H9 (cell line): ENCODE measurements around the gene RINL. TPM values are rescaled to one million over a fixed set of nuclear protein-coding genes. Genes with fewer than 3 reads are reported as not detected.

Experiments used
- DNase-seq: peaks from one replicate; pipeline ENCODE4 v3.0.0-alpha.2; 2017
- H2AFZ ChIP-seq: one replicate; pipeline ENCODE4 v1.6.1; 2013; ENCODE audit warnings: mild to moderate bottlenecking, low read length, control low read depth, moderate library complexity
- H2AK5ac ChIP-seq: 2 replicates; pipeline ENCODE4 v1.6.1; 2013; ENCODE audit warnings: low read length, control low read depth, mixed read lengths; ENCODE audit not compliant: insufficient read length
- H2BK120ac ChIP-seq: one replicate; pipeline ENCODE4 v1.6.1; 2013; ENCODE audit warnings: low read depth, mild to moderate bottlenecking, low read length, control low read depth, inconsistent platforms; ENCODE audit not compliant: poor library complexity, severe bottlenecking
- H2BK12ac ChIP-seq: 2 replicates; pipeline ENCODE4 v1.6.1; 2013; ENCODE audit warnings: low read length, control low read depth, mixed read lengths, low read depth; ENCODE audit not compliant: insufficient read length
- H2BK15ac ChIP-seq: 2 replicates; pipeline ENCODE4 v1.6.1; 2013; ENCODE audit warnings: low read depth, low read length, control low read depth
- H2BK20ac ChIP-seq: one replicate; pipeline ENCODE4 v1.6.1; 2013; ENCODE audit warnings: low read depth, mild to moderate bottlenecking, low read length, control low read depth, inconsistent platforms; ENCODE audit not compliant: poor library complexity, severe bottlenecking
- H2BK5ac ChIP-seq: 2 replicates; pipeline ENCODE4 v1.6.1; 2013; ENCODE audit warnings: low read length, control low read depth, mixed read lengths; ENCODE audit not compliant: insufficient read length
- H3K14ac ChIP-seq: 2 replicates; pipeline ENCODE4 v1.6.1; 2013; ENCODE audit warnings: low read length, control low read depth; ENCODE audit not compliant: insufficient read depth
- H3K18ac ChIP-seq: 2 replicates; pipeline ENCODE4 v1.6.1; 2013; ENCODE audit warnings: low read depth, mild to moderate bottlenecking, mixed read lengths, low read length, control low read depth; ENCODE audit not compliant: insufficient read length
- H3K23ac ChIP-seq: 2 replicates; pipeline ENCODE4 v1.6.1; 2013; ENCODE audit warnings: low read length, control low read depth, mixed read lengths, low read depth; ENCODE audit not compliant: insufficient read length
- H3K23me2 ChIP-seq: 2 replicates; pipeline ENCODE4 v1.6.1; 2013; ENCODE audit warnings: low read depth, mild to moderate bottlenecking, mixed read lengths, low read length, control low read depth; ENCODE audit not compliant: insufficient read length, poor library complexity, severe bottlenecking
- H3K27ac ChIP-seq: 2 replicates; pipeline ENCODE4 v1.5.1; 2013; ENCODE audit warnings: low read length, control low read depth, mixed read lengths, low read depth; ENCODE audit not compliant: insufficient read length
- H3K27me3 ChIP-seq: 2 replicates; pipeline ENCODE4 v1.6.1; 2013; ENCODE audit warnings: low read length, control low read depth, inconsistent platforms; ENCODE audit not compliant: insufficient read depth
- H3K4ac ChIP-seq: 2 replicates; pipeline ENCODE4 v1.6.1; 2013; ENCODE audit warnings: low read depth, mild to moderate bottlenecking, control low read depth, inconsistent platforms, low read length, moderate library complexity
- H3K4me1 ChIP-seq: 2 replicates; pipeline ENCODE4 v1.6.1; 2013; ENCODE audit warnings: low read length, control low read depth, inconsistent platforms; ENCODE audit not compliant: insufficient read depth
- H3K4me2 ChIP-seq: 2 replicates; pipeline ENCODE4 v1.6.1; 2013; ENCODE audit warnings: low read length, control low read depth, mixed read lengths; ENCODE audit not compliant: insufficient read length, insufficient read depth
- H3K56ac ChIP-seq: 2 replicates; pipeline ENCODE4 v1.6.1; 2013; ENCODE audit warnings: low read depth, mild to moderate bottlenecking, mixed read lengths, low read length, control low read depth; ENCODE audit not compliant: insufficient read length
- H3K79me1 ChIP-seq: 2 replicates; pipeline ENCODE4 v1.6.1; 2013; ENCODE audit warnings: low read depth, mild to moderate bottlenecking, moderate library complexity, low read length, control low read depth, inconsistent platforms; ENCODE audit not compliant: insufficient read depth, poor library complexity, severe bottlenecking
- H3K79me2 ChIP-seq: 2 replicates; pipeline ENCODE4 v1.6.1; 2013; ENCODE audit warnings: low read length, control low read depth, inconsistent platforms; ENCODE audit not compliant: insufficient read depth
- H3K9ac ChIP-seq: 2 replicates; pipeline ENCODE4 v1.6.1; 2013; ENCODE audit warnings: low read length, control low read depth, mixed read lengths; ENCODE audit not compliant: insufficient read length; ENCODE audit errors: extremely low read depth
- H3K9me3 ChIP-seq: one replicate; pipeline ENCODE4 v1.6.1; 2013; ENCODE audit warnings: low read depth, low read length, inconsistent platforms; ENCODE audit not compliant: control insufficient read depth
- H3T11ph ChIP-seq: one replicate; pipeline ENCODE4 v1.6.1; 2013; ENCODE audit warnings: mild to moderate bottlenecking, low read length, control low read depth, inconsistent platforms
- H4K20me1 ChIP-seq: one replicate; pipeline ENCODE4 v1.6.1; 2013; ENCODE audit not compliant: control insufficient read depth, insufficient read length, insufficient read depth
- H4K5ac ChIP-seq: 2 replicates; pipeline ENCODE4 v1.6.1; 2013; ENCODE audit warnings: low read depth, mild to moderate bottlenecking, mixed read lengths, low read length, control low read depth; ENCODE audit not compliant: insufficient read length
- H4K8ac ChIP-seq: replicated peaks from 2 replicates; pipeline ENCODE4 v1.6.1; 2013; ENCODE audit warnings: low read length, control low read depth, mixed read lengths, low read depth; ENCODE audit not compliant: insufficient read length
- H4K91ac ChIP-seq: 2 replicates; pipeline ENCODE4 v1.6.1; 2013; ENCODE audit warnings: low read depth, mild to moderate bottlenecking, moderate library complexity, mixed read lengths, low read length, control low read depth; ENCODE audit not compliant: insufficient read length
- H3K27ac Mint-ChIP-seq, 3 experiments: 2 replicates in 2 of 3; 3 replicates in 1 of 3; pipeline ENCODE4 v1.8.0; 2020 to 2021; ENCODE audit warnings: mixed read lengths in 3 of 3, mild to moderate bottlenecking in 1 of 3, moderate library complexity in 1 of 3
- H3K27me3 Mint-ChIP-seq: 2 replicates; pipeline ENCODE4 v1.8.0; 2021; ENCODE audit warnings: low read depth, mild to moderate bottlenecking, moderate library complexity, mixed read lengths
- H3K36me3 Mint-ChIP-seq, 3 experiments: 2 replicates in 2 of 3; 3 replicates in 1 of 3; pipeline ENCODE4 v1.8.0; 2020 to 2021; ENCODE audit warnings: low read depth in 3 of 3, mixed read lengths in 3 of 3; ENCODE audit not compliant: insufficient read depth in 1 of 3
- H3K4me1 Mint-ChIP-seq, 2 experiments: 2 replicates each; pipeline ENCODE4 v1.8.0; 2020; ENCODE audit warnings: mixed read lengths in 2 of 2
- H3K4me3 Mint-ChIP-seq, 2 experiments: 2 replicates in 1 of 2; 3 replicates in 1 of 2; pipeline ENCODE4 v1.8.0; 2020 to 2021; ENCODE audit warnings: mild to moderate bottlenecking in 2 of 2, mixed read lengths in 2 of 2, moderate library complexity in 1 of 2
- H3K9me3 Mint-ChIP-seq, 2 experiments: 2 replicates in 1 of 2; 3 replicates in 1 of 2; pipeline ENCODE4 v1.8.0; 2020; ENCODE audit warnings: mild to moderate bottlenecking in 2 of 2, mixed read lengths in 2 of 2, moderate library complexity in 1 of 2
- WGBS: extraction: QIAGEN DNeasy Blood & Tissue Kit; methylation state at CpG from one replicate; pipeline ENCODE4 v1.1.7; 2013; ENCODE audit warnings: missing lambda C conversion rate, low lambda C conversion rate, mixed read lengths; ENCODE audit not compliant: insufficient read length; ENCODE audit errors: extremely low coverage; 5-methylcytosine and 5-hydroxymethylcytosine counted together
- long read RNA-seq: library from polyadenylated mRNA; unstranded; transcript quantifications from one replicate; pipeline ENCODE4 v2.0.0, GENCODE V29; 2020
- total RNA-seq: library from RNA; stranded (reverse); gene quantifications from 2 replicates; pipeline ENCODE4 v1.2.1, GENCODE V29; 2021
- TF ChIP-seq, protein P1 (sequence below): fragments of 200-600 bp; sonication (generic); conservative IDR thresholded peaks from 3 replicates; pipeline ENCODE4 v1.8.0; 2021; ENCODE audit warnings: antibody characterized with exemption, mild to moderate bottlenecking

The RINL gene
- 6.4 and 7.3 TPM in 2 replicates for total RNA-seq
- long read RNA-seq, partial matches to known transcripts = 2 of 2 reads
- long read RNA-seq, other reads (novel, unspliced or antisense) = 0 of 2 reads

DNA sequence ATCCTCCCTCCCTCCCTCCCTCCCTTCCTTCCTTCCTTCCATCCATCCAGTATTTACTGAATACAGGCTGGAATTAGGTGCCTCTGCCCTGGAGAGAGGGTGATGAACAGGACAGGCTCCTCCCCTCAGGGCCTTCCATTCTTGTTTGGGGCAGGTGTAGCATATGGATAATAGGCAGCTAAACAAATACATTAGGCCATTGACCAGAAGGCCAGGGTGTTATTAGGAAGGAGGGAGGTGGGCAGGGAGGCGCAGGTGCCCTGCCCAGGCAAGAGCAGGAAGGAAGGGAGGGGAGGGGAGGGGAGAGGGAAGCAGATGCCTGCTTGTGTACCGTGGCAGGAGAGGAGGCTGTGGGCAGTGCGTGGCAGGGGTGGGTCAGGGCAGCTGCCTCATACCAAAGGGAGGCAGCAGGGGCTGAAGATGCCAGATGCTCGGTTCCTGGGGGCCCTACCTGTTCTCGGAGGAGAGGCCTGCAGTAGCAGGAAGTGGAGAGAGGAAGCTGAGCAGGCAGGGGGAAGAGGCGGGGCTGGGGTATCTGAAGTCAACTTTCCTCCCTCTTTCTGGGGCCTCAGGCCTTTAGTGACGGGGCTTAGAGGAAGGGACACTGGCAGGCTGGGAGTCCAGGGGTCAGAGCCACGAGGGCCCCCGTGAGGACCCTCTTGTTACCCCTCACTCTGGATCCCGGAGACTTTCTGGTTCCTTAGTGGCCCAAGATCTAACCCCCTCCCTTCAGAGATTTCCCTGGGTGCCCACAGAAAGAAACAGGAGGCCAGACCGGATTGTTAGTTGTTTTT is at the start of gene RINL:
RINL (minus strand) TSS at position 495 of the 794 bp plus-strand sequence. CDS start 1,533 bp downstream, outside the sequence.
- peak within 1 kb of the TSS in 1 of 2 experiments; percentile 68; a peak in 3 of 5 replicates for H3K4me3 Mint-ChIP-seq
- no peaks in the 10 kb centered on the region for H3K23me2 ChIP-seq
- H3K79me1 ChIP-seq = no peaks in the 10 kb centered on the region
- no peak within 1 kb of the TSS for H4K5ac ChIP-seq
- H3K27me3 ChIP-seq = peaks cover 2% of the 10 kb centered on the region; the same call in 1 of the 2 replicates
- no peak within 1 kb of the TSS for H2BK20ac ChIP-seq
- no peak within 1 kb of the TSS for H2BK15ac ChIP-seq
- no peak within 1 kb of the TSS for H4K8ac ChIP-seq
- H2BK120ac ChIP-seq = no peak within 1 kb of the TSS
- no peak within 1 kb of the TSS for H3K14ac ChIP-seq
- no peaks in the 10 kb centered on the region; a peak in 1 of 7 replicates for H3K36me3 Mint-ChIP-seq
- DNase-seq = peak; percentile 48
- H3K27me3 Mint-ChIP-seq = no peaks in the 10 kb centered on the region
- H3K4ac ChIP-seq = no peak within 1 kb of the TSS
- no peaks in the 10 kb centered on the region for H3K9me3 ChIP-seq
- no peak within 1 kb of the TSS for H3K9ac ChIP-seq
- no peaks in the 10 kb centered on the region for H3K79me2 ChIP-seq
- no peaks in the 10 kb centered on the region for H4K20me1 ChIP-seq
- no peak within 1 kb of the TSS for H3K27ac ChIP-seq
- peaks cover 3% of the 10 kb centered on the region; the same call in 1 of the 2 replicates for H3K4me1 ChIP-seq
- no peak within 1 kb of the TSS for H2AFZ ChIP-seq
- H2BK5ac ChIP-seq = no peak within 1 kb of the TSS
- TF ChIP-seq, protein P1, sequence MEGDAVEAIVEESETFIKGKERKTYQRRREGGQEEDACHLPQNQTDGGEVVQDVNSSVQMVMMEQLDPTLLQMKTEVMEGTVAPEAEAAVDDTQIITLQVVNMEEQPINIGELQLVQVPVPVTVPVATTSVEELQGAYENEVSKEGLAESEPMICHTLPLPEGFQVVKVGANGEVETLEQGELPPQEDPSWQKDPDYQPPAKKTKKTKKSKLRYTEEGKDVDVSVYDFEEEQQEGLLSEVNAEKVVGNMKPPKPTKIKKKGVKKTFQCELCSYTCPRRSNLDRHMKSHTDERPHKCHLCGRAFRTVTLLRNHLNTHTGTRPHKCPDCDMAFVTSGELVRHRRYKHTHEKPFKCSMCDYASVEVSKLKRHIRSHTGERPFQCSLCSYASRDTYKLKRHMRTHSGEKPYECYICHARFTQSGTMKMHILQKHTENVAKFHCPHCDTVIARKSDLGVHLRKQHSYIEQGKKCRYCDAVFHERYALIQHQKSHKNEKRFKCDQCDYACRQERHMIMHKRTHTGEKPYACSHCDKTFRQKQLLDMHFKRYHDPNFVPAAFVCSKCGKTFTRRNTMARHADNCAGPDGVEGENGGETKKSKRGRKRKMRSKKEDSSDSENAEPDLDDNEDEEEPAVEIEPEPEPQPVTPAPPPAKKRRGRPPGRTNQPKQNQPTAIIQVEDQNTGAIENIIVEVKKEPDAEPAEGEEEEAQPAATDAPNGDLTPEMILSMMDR = no peak
- no CpG with 5 or more reads among the region's 11 CpGs for WGBS
- no peak within 1 kb of the TSS for H4K91ac ChIP-seq
- no peak within 1 kb of the TSS for H3K56ac ChIP-seq
- H3K4me1 Mint-ChIP-seq = peaks cover 19 to 34% of the 10 kb centered on the region in 2 experiments
- no peak within 1 kb of the TSS for H2BK12ac ChIP-seq
- H3K9me3 Mint-ChIP-seq = no peaks in the 10 kb centered on the region
- H3K18ac ChIP-seq = no peak within 1 kb of the TSS
- no peak within 1 kb of the TSS for H3K4me2 ChIP-seq
- H3K23ac ChIP-seq = no peak within 1 kb of the TSS
- H2AK5ac ChIP-seq = no peak within 1 kb of the TSS
- H3K27ac Mint-ChIP-seq = peak within 1 kb of the TSS in 2 of 3 experiments; percentile 77 to 94; a peak in 2 of 7 replicates
- no peak within 1 kb of the TSS for H3T11ph ChIP-seq
